8988T (cell line): Measurements from ENCODE around the gene WASHC2C.
"Not testable (repeated sequence)": the region's sequence is repeated elsewhere in the genome, so short reads cannot be mapped to it uniquely, and the experiment has no call there.

Experiments
- DNase-seq: peaks from one replicate; pipeline ENCODE4 v3.0.0; 2011

The WASHC2C gene

GRCh38 chr10:45771757-45772461 is 44.8 kb downstream of the WASHC2C start:
- DNase-seq: not testable (repeated sequence)

DNA sequence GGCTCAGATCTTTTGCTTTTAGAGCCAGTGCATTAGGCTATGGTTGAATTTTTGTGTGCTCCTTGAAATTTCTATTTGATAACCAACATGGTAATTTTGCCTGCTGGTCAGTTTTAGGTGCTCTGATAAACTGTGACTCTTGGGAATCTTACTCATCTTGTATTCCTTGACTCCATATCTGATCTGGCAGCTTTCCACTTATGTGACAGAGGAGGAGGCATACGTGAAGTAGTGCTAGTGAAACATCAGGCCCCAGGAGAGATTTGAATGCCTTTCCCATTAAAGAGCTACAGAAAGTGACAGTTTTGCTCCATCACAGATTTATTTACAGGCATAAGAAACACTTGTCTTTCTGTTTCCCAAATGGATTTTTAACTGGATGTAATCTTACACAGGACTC is 59.2 kb downstream of the WASHC2C start:
- not testable (repeated sequence) for DNase-seq

GRCh38 chr10:45787212-45787741 is 60.2 kb downstream of the WASHC2C start:
- DNase-seq: not testable (repeated sequence)

GRCh38 chr10:45789991-45790390 is 62.9 kb downstream of the WASHC2C start:
- DNase-seq: not testable (repeated sequence)

DNA sequence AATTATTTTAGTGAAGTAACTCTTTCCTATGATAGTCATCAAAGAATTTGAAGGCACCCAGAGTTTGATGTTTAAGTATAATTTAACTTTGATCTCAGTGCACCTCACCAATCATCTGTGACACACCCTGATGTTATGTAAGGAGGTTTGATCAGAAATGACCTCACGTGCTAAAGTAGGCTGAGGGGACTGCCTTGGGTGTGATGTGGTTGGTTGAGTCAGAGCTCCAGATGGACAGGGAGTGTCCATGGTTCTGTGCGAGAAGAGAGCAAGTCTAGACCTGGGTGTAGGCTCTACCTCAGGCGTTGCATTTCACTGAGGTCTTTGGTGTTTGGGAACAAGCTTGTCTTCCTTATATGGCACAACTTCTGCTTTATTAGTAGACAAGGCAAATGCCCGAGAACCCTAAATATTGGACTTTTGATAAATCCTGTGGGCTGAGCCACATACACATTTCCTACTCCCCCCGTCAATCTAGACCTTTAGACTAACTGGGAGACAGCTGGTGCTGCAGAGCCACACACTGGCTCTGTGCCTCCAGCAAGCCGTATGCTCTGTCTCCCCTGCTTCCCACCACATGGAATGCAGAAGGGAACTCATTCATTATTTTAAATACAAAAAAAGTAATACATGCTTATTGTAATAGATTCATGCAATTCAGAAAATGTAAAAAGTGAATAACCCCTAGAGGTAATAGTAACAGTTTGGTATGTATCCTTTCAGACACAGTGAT is 63.8 kb downstream of the WASHC2C start:
- not testable (repeated sequence) for DNase-seq

GRCh38 chr10:45794761-45795160 is 67.7 kb downstream of the WASHC2C start:
- not testable (repeated sequence) for DNase-seq

DNA sequence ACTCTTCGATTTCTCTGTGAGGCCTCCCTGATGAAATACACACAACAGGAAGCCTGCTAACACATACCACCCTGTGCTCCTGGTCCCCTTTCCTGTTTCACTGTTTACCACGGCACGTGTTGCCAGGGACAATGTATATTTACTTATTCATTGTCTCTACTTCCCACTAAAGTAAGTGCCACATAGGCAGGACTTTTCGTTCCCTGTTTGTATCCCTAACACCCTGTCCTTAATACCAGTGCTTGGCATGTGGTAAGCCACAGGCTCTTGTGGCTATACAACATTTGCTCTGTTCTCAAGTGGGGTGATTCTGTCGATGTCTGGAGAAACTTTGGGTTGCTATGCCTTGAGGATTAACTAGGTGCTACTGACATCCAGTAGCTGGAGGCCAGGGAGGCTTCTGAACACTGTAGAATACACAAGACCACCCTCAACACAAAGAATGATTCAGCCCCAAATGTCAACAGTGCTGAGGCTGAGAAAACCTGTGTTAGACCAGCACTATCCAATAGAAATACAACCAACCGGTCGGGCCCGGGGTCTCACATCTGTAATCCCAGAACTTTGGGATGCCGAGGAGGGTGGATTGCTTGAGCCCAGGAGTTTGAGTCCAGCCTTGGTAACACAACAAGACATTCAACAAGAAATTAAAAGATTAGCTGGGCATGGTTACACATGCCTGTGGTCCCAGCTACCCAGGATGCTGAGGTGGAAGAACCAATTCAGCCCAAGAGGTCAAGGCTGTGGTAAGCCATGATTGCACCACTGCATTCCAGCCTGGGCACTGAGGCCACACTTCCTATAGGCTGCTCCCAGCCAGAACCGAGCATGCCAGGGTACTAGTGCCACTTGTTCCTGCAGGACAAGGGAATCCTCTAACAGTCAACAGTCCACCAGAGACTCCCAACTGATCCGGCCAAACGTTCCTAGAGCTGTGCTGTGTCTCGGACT is 76.3 kb downstream of the WASHC2C start:
- DNase-seq: not testable (repeated sequence)

GRCh38 chr10:45804996-45805395 is 77.9 kb downstream of the WASHC2C start:
- not testable (repeated sequence) for DNase-seq

DNA sequence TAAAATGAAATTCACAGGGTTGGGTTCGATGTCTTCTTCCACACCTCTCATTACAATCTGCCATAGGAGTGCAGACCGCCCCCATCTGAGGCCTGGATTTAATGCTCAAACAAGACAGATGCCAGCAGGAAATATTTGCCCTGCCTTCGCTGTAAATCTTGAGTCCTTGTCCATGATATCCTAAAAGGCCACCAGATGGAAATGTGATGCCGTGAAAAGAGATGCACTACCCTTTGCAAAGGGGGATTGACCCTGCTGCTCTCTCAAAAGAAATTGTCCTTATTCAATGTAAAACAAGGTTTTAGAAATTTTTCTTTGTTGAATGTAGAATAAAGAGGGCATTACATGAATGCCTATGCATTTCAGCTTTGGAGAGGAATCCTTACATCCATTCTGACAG is 82.8 kb downstream of the WASHC2C start:
- no peak for DNase-seq

GRCh38 chr10:45811075-45811474 is 84.0 kb downstream of the WASHC2C start:
- DNase-seq: no peak

DNA sequence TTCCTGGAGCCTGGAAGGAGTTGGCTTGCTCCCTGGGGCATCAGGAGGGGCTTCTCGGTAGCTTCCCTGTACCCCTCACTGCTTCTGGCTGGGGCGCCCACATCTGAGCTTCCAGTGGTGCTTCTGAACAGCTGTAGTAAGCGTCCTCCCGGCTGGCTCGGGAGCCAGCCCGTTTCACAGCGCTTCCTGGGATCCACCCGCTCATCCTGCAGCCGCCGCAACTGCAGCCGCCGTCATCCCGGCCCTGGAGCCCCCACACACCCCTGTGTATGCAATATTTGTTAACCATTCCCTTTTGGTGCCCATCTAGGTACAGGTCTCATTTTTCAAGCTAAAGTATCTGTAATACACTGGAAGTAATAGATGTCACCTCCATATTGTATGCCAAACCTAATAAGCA is 85.9 kb downstream of the WASHC2C start:
- not testable (repeated sequence) for DNase-seq

- DNase-seq: not testable (repeated sequence)
Measured at GRCh38 chr10:45814146-45814545, 87.1 kb downstream of the WASHC2C start.

DNA sequence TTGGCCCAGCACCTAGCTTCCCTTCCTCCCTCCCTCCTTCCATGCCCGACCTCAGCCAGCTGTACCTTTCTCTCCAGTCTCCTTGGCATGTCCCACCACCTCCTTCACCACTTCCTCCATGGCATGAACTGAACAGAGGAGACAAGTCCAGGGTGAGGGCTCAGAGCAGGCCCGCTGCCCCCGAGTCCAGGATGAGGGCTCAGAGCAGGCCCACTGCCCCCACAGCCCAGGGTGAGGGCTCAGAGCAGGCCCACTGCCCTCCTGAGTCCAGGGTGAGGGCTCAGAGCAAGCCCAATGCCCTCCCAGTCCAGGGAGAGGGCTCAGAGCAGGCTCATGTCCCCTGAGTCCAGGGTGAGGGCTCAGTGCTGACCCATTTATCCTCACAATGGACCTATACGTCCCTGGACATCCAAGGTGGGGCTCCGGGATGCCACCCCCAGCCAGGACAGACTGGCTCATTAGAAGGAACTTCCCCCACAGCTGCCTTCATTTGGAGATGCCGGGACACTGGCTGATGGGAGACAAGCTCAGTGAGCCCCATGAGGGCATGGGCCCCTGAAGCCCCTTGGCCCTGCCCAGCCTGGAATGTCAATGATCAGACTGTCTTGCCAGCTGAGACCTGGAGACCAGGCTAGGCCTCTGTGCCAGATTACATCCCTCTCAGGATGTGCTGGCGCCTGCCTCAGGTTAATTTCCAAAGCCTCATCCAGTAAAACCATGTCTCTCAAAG is 90.2 kb downstream of the WASHC2C start:
- DNase-seq: no peak

- DNase-seq: no peak
Measured at GRCh38 chr10:45817912-45818311, 90.8 kb downstream of the WASHC2C start.

DNA sequence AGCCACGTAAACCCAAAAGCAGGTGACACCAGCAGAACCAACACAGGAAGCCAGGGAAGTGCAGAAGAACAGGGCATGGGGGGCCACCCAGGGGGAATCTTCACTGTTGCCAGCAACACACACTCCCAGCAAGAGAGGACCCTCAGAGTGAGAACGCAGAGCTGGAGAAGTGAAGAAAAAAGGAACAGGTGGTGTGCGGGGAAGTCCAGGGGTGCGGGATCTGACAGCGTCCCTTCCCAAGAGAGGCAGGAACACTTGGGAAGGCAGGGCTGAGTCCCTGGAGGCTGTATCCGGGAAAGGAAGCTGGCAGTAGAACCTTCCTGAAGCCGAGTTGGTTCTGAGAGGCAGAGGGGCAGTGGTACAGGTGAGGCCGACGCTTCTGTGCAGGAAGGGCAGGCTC is 92.5 kb downstream of the WASHC2C start:
- no peak for DNase-seq

- DNase-seq: not testable (repeated sequence)
Measured at GRCh38 chr10:45820107-45820830, 93.2 kb downstream of the WASHC2C start.

- not testable (repeated sequence) for DNase-seq
Measured at GRCh38 chr10:45822918-45823317, 95.9 kb downstream of the WASHC2C start.
